ENCODE measurements around the gene LAMA4.

LAMA4 gene

GRCh38 chr6:112061605-112062004 lies 192.8 kb downstream of the LAMA4 start:
- DNase-seq, result no peak

Data from GDM1 (cell line).